ENCODE measurements around the gene GUCD1.
"Not testable (repeated sequence)": the region's sequence is repeated elsewhere in the genome, so short reads cannot be mapped to it uniquely, and the experiment has no call there.

The GUCD1 gene

GRCh38 chr22:24565077-24565476 lies 10.1 kb upstream of the GUCD1 start:
- DNase-seq (ENCODE audit: low spot score), result no peak

- no peak for DNase-seq (ENCODE audit: low spot score)
Observed at GRCh38 chr22:24564376-24565058, 9.6 kb upstream of the GUCD1 start.

- DNase-seq (ENCODE audit: low spot score), result no peak
Observed at GRCh38 chr22:24563246-24563645, 8.3 kb upstream of the GUCD1 start.

GRCh38 chr22:24559471-24559870 lies 4.5 kb upstream of the GUCD1 start:
- DNase-seq (ENCODE audit: low spot score), result no peak

- peak; percentile 98 for DNase-seq (ENCODE audit: low spot score)
Observed at GRCh38 chr22:24555165-24556039, 464 bp upstream of the GUCD1 start, which contains the start of gene SNRPD3. Gene SNRPD3, plus strand, starts transcription at chr22:24555999. Its CDS starts 1,676 bp downstream, at chr22:24557675.

GRCh38 chr22:24553597-24554312 lies 1.2 kb downstream of the GUCD1 start:
- DNase-seq (ENCODE audit: low spot score), result no peak

GRCh38 chr22:24552503-24553286 lies 2.2 kb downstream of the GUCD1 start:
- DNase-seq (ENCODE audit: low spot score), result not testable (repeated sequence)

GRCh38 chr22:24550902-24551435 lies 4.0 kb downstream of the GUCD1 start:
- no peak for DNase-seq (ENCODE audit: low spot score)

- no peak for DNase-seq (ENCODE audit: low spot score)
Observed at GRCh38 chr22:24550028-24550901, 4.7 kb downstream of the GUCD1 start.

- DNase-seq (ENCODE audit: low spot score), result no peak
Observed at GRCh38 chr22:24548812-24549211, 6.1 kb downstream of the GUCD1 start.

- DNase-seq (ENCODE audit: low spot score), result no peak
Observed at GRCh38 chr22:24543679-24544243, 11.2 kb downstream of the GUCD1 start.

- no peak for DNase-seq (ENCODE audit: low spot score)
Observed at GRCh38 chr22:24543185-24543601, 11.7 kb downstream of the GUCD1 start.

- no peak for DNase-seq (ENCODE audit: low spot score)
Observed at GRCh38 chr22:24542641-24543040, 12.3 kb downstream of the GUCD1 start.

GRCh38 chr22:24541681-24542515 lies 13.0 kb downstream of the GUCD1 start:
- DNase-seq (ENCODE audit: low spot score), result no peak

GRCh38 chr22:24540470-24540869 lies 14.5 kb downstream of the GUCD1 start:
- no peak for DNase-seq (ENCODE audit: low spot score)

GRCh38 chr22:24536089-24536488 lies 18.8 kb downstream of the GUCD1 start:
- DNase-seq (ENCODE audit: low spot score), result no peak

GRCh38 chr22:24535348-24535747 lies 19.6 kb downstream of the GUCD1 start:
- no peak for DNase-seq (ENCODE audit: low spot score)

GRCh38 chr22:24532075-24532474 lies 22.9 kb downstream of the GUCD1 start:
- DNase-seq (ENCODE audit: low spot score), result no peak

GRCh38 chr22:24530968-24531367 lies 24.0 kb downstream of the GUCD1 start:
- not testable (repeated sequence) for DNase-seq (ENCODE audit: low spot score)
